Astrocyte (in vitro differentiated cells and primary cell): ENCODE results near the gene SAMHD1. TPM values are rescaled to one million over a fixed set of nuclear protein-coding genes. Genes with fewer than 3 reads are reported as not detected.

Experiments used
- DNase-seq: peaks from one replicate; pipeline ENCODE4 v3.0.0-alpha.2; 2010; ENCODE audit warnings: low read depth
- FAIRE-seq: peaks from 2 replicates; lab custom pipeline; 2011; peaks lifted over from hg19 to GRCh38; lab: Jason Lieb, UNC
- H2AFZ ChIP-seq: 2 replicates; pipeline ENCODE4 v1.6.0; 2012; ENCODE audit warnings: low read depth, low read length, inconsistent platforms
- H3K27ac ChIP-seq: 2 replicates; pipeline ENCODE4 v1.5.1; 2011; ENCODE audit warnings: low read depth, low read length, inconsistent platforms
- H3K27me3 ChIP-seq: 2 replicates; pipeline ENCODE4 v1.6.0; 2011; ENCODE audit warnings: low read length, inconsistent platforms; ENCODE audit not compliant: insufficient read depth
- H3K36me3 ChIP-seq: 2 replicates; pipeline ENCODE4 v1.5.1; 2011; ENCODE audit warnings: low read length, inconsistent platforms; ENCODE audit not compliant: insufficient read depth
- H3K4me1 ChIP-seq: 2 replicates; pipeline ENCODE4 v1.5.1; 2011; ENCODE audit warnings: low read length, inconsistent platforms; ENCODE audit not compliant: insufficient read depth
- H3K4me2 ChIP-seq: 2 replicates; pipeline ENCODE4 v1.6.0; 2012; ENCODE audit warnings: low read length, inconsistent platforms
- H3K4me3 ChIP-seq: 2 replicates; pipeline ENCODE4 v1.5.1; 2011; ENCODE audit warnings: low read depth, mild to moderate bottlenecking, low read length, inconsistent platforms; ENCODE audit not compliant: insufficient read depth
- H3K79me2 ChIP-seq: 2 replicates; pipeline ENCODE4 v1.6.0; 2012; ENCODE audit warnings: mild to moderate bottlenecking, low read length, inconsistent platforms; ENCODE audit not compliant: insufficient read depth
- H3K9ac ChIP-seq: 2 replicates; pipeline ENCODE4 v1.6.0; 2012; ENCODE audit warnings: mild to moderate bottlenecking, low read length, inconsistent platforms
- H3K9me3 ChIP-seq: 2 replicates; pipeline ENCODE4 v1.5.1; 2012; ENCODE audit warnings: low read depth, mild to moderate bottlenecking, low read length, inconsistent platforms; ENCODE audit not compliant: insufficient read depth
- H4K20me1 ChIP-seq: 2 replicates; pipeline ENCODE4 v1.6.0; 2012; ENCODE audit warnings: low read length, inconsistent platforms; ENCODE audit not compliant: insufficient read depth
- H3K27ac Mint-ChIP-seq: one replicate; pipeline ENCODE4 v1.8.0; 2021; ENCODE audit warnings: mild to moderate bottlenecking, mixed read lengths; ENCODE audit not compliant: unreplicated experiment
- H3K27me3 Mint-ChIP-seq: one replicate; pipeline ENCODE4 v1.8.0; 2021; ENCODE audit warnings: low read depth, mixed read lengths; ENCODE audit not compliant: unreplicated experiment
- H3K36me3 Mint-ChIP-seq: one replicate; pipeline ENCODE4 v1.8.0; 2021; ENCODE audit warnings: low read depth, mixed read lengths; ENCODE audit not compliant: unreplicated experiment
- H3K4me1 Mint-ChIP-seq: one replicate; pipeline ENCODE4 v1.8.0; 2021; ENCODE audit warnings: low read depth, mixed read lengths; ENCODE audit not compliant: unreplicated experiment
- H3K4me3 Mint-ChIP-seq: one replicate; pipeline ENCODE4 v1.8.0; 2021; ENCODE audit warnings: mild to moderate bottlenecking, moderate library complexity, mixed read lengths; ENCODE audit not compliant: unreplicated experiment
- H3K9me3 Mint-ChIP-seq: one replicate; pipeline ENCODE4 v1.8.0; 2021; ENCODE audit warnings: mild to moderate bottlenecking, mixed read lengths; ENCODE audit not compliant: unreplicated experiment
- CTCF ChIP-seq: IDR thresholded peaks from 2 replicates; pipeline ENCODE4 v1.5.1; 2011; ENCODE audit warnings: low read depth, mild to moderate bottlenecking, inconsistent platforms, low read length, moderate library complexity; ENCODE audit not compliant: insufficient read depth
- EZH2 ChIP-seq: IDR thresholded peaks from 2 replicates; pipeline ENCODE4 v1.6.1; 2012; ENCODE audit warnings: mild to moderate bottlenecking, low read length, inconsistent platforms; ENCODE audit not compliant: insufficient read depth
- total RNA-seq: library from RNA; stranded (reverse); gene quantifications from 2 replicates; pipeline ENCODE4 v1.2.1, GENCODE V29; 2021

SAMHD1 gene
- total RNA-seq, 1 donor from 2014 or later: 99.7 TPM

- H3K4me1 Mint-ChIP-seq: peaks cover 7% of the 10 kb centered on the region
- FAIRE-seq (no peak), DNase-seq (no peak)
- H3K9me3 Mint-ChIP-seq: no peaks in the 10 kb centered on the region
- H3K27ac ChIP-seq: no peak overlapping the region
- H3K4me3 ChIP-seq: no peak overlapping the region
- no peaks in the 10 kb centered on the region for H3K4me1 ChIP-seq
- peaks cover 3% of the 10 kb centered on the region for H3K36me3 Mint-ChIP-seq
- H3K9ac ChIP-seq: no peak overlapping the region
- peaks cover 15% of the 10 kb centered on the region for H3K27me3 Mint-ChIP-seq
- H3K27ac Mint-ChIP-seq: no peak overlapping the region
- TF ChIP-seq EZH2 (no peak), CTCF (no peak)
- H3K4me2 ChIP-seq: no peak overlapping the region
- H4K20me1 ChIP-seq: no peaks in the 10 kb centered on the region
- no peak overlapping the region for H3K4me3 Mint-ChIP-seq
- no peak overlapping the region for H2AFZ ChIP-seq
- no peaks in the 10 kb centered on the region for H3K27me3 ChIP-seq
- no peaks in the 10 kb centered on the region for H3K9me3 ChIP-seq
- no peaks in the 10 kb centered on the region for H3K79me2 ChIP-seq
- no peaks in the 10 kb centered on the region for H3K36me3 ChIP-seq
These were observed 66.2 kb downstream of the SAMHD1 start for GRCh38 chr20:36885356-36885755.

GRCh38 chr20:36883977-36884535 lies 67.5 kb downstream of the SAMHD1 start:
- Mint-ChIP-seq H3K36me3 (peaks cover 3% of the 10 kb centered on the region), H3K4me3 (no peak overlapping the region), H3K4me1 (peaks cover 7% of the 10 kb centered on the region), H3K9me3 (no peaks in the 10 kb centered on the region), H3K27ac (no peak overlapping the region), H3K27me3 (peaks cover 18% of the 10 kb centered on the region)
- FAIRE-seq: no peak
- no peak overlapping the region for H3K27ac ChIP-seq
- no peak overlapping the region for H3K4me3 ChIP-seq
- no peaks in the 10 kb centered on the region for H4K20me1 ChIP-seq
- no peaks in the 10 kb centered on the region for H3K79me2 ChIP-seq
- H3K4me1 ChIP-seq: no peaks in the 10 kb centered on the region
- no peak overlapping the region for H3K9ac ChIP-seq
- H3K9me3 ChIP-seq: no peaks in the 10 kb centered on the region
- TF ChIP-seq CTCF: no peak
- no peak for TF ChIP-seq EZH2
- H3K27me3 ChIP-seq: no peaks in the 10 kb centered on the region
- no peak for DNase-seq
- no peak overlapping the region for H2AFZ ChIP-seq
- H3K36me3 ChIP-seq: no peaks in the 10 kb centered on the region
- H3K4me2 ChIP-seq: no peak overlapping the region

- Histone ChIP-seq H3K36me3 (no peaks in the 10 kb centered on the region), H3K27ac (no peak overlapping the region), H3K79me2 (no peaks in the 10 kb centered on the region), H3K4me2 (no peak overlapping the region), H3K9me3 (no peaks in the 10 kb centered on the region), H2AFZ (no peak overlapping the region), H3K27me3 (no peaks in the 10 kb centered on the region), H3K9ac (no peak overlapping the region), H4K20me1 (no peaks in the 10 kb centered on the region), H3K4me1 (no peaks in the 10 kb centered on the region), H3K4me3 (no peak overlapping the region)
- peaks cover 20% of the 10 kb centered on the region for H3K27me3 Mint-ChIP-seq
- TF ChIP-seq CTCF (no peak), EZH2 (no peak)
- H3K4me1 Mint-ChIP-seq: no peaks in the 10 kb centered on the region
- H3K9me3 Mint-ChIP-seq: no peaks in the 10 kb centered on the region
- FAIRE-seq: no peak
- H3K27ac Mint-ChIP-seq: no peak overlapping the region
- no peak overlapping the region for H3K4me3 Mint-ChIP-seq
- H3K36me3 Mint-ChIP-seq: no peaks in the 10 kb centered on the region
- DNase-seq: no peak
These were observed 69.6 kb downstream of the SAMHD1 start for GRCh38 chr20:36881888-36882287.
